ENCODE measurements around the gene AIP. TPM values are rescaled to one million over a fixed set of nuclear protein-coding genes. Genes with fewer than 3 reads are reported as not detected.

AIP gene
- total RNA-seq, 1 experiment from 2014 or later = 87.8 TPM

DNA sequence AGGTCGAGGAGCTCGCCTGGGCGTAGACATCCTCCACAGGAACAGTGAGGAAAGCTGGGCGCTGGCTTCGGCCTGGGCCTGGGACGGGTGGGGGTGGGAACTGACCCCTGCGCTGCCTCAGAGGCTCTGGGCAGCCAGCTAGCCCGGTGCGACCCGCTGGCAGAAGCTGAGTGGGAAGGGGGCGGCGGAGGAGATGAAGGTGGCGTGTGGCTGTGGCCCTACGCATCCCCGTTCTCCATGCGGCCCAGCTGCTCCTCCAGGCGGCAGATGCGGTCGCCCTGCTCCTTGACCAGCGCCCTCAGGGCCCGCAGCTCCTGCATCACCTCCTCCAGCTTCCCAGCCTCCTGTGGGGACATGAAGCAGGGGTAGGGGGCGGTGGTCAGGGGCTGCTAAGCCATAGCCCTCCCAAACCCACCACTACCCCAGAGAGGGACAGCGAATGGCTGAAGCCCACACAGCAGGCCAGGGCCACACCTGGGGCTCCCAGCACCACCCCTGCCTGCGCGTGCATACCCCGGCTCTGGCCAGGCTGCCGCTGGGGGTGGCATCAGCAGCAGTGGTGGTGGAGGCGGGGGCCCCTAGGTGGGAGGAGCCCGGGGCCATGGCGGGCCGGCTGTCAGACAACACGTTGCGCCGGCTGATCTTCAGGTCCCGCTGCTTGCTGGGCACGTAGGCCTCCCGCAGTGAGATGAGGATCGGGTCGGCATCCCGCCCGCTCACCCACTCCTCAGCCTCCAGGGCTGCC is 44.5 kb upstream of the AIP start:
- no peak for DNase-seq (ENCODE audit: low read depth, low spot score)

DNA sequence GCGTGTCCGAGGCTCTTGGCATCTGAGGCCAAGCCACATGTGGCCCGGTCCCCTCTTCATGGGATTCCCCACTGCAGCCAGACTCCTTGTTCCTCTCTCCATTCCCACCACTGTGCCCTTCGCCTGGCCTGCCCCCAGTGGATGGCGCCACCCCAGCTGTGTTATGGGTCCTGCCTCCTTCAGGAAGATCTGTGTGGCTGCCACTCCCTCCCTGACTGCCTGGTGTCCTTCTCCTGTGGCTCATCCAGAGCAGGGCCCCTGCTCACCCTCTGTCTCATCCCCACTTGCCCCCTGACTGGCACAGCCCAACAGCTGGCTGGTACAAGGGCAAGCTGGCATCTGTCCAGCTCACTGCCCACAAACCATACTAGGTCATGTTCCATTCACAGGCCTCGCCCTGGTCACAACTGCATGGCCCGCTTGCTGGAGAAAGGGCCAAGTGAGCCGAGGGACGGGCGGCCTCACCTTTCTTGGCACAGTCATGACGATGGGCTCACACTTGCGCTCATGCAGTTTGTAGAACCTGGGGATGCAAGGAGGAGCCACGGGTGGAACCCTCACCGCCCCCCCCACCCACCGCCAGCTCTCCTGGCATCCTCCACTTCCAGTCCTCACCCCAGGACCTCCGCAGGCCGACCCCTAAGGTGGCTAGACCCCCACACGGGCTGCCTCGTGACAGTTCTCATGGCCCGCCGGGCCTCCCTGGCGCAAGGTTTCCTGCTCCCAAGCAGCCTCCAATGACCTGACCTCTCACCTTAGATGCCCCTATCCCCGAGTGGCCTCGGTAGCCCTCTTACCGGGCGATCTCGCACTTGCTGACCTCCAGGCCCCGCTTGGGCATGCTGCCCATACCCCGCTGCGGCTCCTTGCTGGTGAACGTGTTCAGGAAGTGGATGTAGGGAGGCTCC is 43.3 kb upstream of the AIP start:
- DNase-seq (ENCODE audit: low read depth, low spot score) (no peak), ATAC-seq (peak; percentile 43)
- TF ChIP-seq, protein P1, sequence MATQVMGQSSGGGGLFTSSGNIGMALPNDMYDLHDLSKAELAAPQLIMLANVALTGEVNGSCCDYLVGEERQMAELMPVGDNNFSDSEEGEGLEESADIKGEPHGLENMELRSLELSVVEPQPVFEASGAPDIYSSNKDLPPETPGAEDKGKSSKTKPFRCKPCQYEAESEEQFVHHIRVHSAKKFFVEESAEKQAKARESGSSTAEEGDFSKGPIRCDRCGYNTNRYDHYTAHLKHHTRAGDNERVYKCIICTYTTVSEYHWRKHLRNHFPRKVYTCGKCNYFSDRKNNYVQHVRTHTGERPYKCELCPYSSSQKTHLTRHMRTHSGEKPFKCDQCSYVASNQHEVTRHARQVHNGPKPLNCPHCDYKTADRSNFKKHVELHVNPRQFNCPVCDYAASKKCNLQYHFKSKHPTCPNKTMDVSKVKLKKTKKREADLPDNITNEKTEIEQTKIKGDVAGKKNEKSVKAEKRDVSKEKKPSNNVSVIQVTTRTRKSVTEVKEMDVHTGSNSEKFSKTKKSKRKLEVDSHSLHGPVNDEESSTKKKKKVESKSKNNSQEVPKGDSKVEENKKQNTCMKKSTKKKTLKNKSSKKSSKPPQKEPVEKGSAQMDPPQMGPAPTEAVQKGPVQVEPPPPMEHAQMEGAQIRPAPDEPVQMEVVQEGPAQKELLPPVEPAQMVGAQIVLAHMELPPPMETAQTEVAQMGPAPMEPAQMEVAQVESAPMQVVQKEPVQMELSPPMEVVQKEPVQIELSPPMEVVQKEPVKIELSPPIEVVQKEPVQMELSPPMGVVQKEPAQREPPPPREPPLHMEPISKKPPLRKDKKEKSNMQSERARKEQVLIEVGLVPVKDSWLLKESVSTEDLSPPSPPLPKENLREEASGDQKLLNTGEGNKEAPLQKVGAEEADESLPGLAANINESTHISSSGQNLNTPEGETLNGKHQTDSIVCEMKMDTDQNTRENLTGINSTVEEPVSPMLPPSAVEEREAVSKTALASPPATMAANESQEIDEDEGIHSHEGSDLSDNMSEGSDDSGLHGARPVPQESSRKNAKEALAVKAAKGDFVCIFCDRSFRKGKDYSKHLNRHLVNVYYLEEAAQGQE (IDR thresholded peaks at IDR 0.05; ENCODE audit: insufficient read depth in 1 of 2, low read depth in 2 of 2, low read length in 1 of 2) = peak in 1 of 2 experiments; percentile 34; a peak in 1 of 4 replicates
- no peak; the same call in 1 of the 2 replicates for TF ChIP-seq POLR2AphosphoS5 (IDR thresholded peaks at IDR 0.05; ENCODE audit: low read depth, low read length)
- peak overlapping the region; percentile 79; the same call in 1 of the 2 replicates for H3K27ac ChIP-seq (ENCODE audit: low read length)
- POLR2A ChIA-PET = interaction anchor here (0.6 kb wide), 1 partner anchor 64 kb away, joined by 3 read pairs; no protein-coding TSS in a partner anchor
- CTCF ChIA-PET = interaction anchor here (0.6 to 0.9 kb wide), 3 partner anchors 12 to 26 kb away, joined by 3 read pairs; no protein-coding TSS in a partner anchor
- no peaks in the 10 kb centered on the region for H3K27me3 ChIP-seq (ENCODE audit: control insufficient read depth, insufficient read depth, low read length)
- intact Hi-C loops (cut with micrococcal nuclease; ENCODE audit: unreplicated experiment) (no loop called here), in situ Hi-C loops (cut with HindIII; ENCODE audit: low pct_unique_long_range_greater_than_20kb, low sequenced_read_pairs) (no loop called here)
- BruUV-seq (replicated peaks) = no TSS peak
- H3K4me3 ChIP-seq (ENCODE audit: low read depth in 2 of 2, low read length in 2 of 2) = no peak overlapping the region
- peaks cover 70% of the 10 kb centered on the region for H3K4me1 ChIP-seq (ENCODE audit: control insufficient read depth, insufficient read depth, low read length)
- H3K9me3 ChIP-seq (ENCODE audit: control insufficient read depth, insufficient read depth, low read depth, low read length) = no peaks in the 10 kb centered on the region
- peaks cover 2% of the 10 kb centered on the region; the same call in 1 of the 2 replicates for H3K36me3 ChIP-seq (ENCODE audit: control insufficient read depth, insufficient read depth, low read length)

More for the DNA sequence above, 44.5 kb upstream of the AIP start:
- intact Hi-C loops (cut with micrococcal nuclease; ENCODE audit: unreplicated experiment) (no loop called here), in situ Hi-C loops (cut with HindIII; ENCODE audit: low pct_unique_long_range_greater_than_20kb, low sequenced_read_pairs) (no loop called here)
- H3K4me1 ChIP-seq (ENCODE audit: control insufficient read depth, insufficient read depth, low read length) = peaks cover 76% of the 10 kb centered on the region
- ChIA-PET CTCF (interaction anchor here (0.6 to 0.9 kb wide), 5 partner anchors 13 to 68 kb away, joined by 3 read pairs; no protein-coding TSS in a partner anchor), POLR2A (no interaction called here)
- H3K36me3 ChIP-seq (ENCODE audit: control insufficient read depth, insufficient read depth, low read length) = peaks cover 2% of the 10 kb centered on the region; the same call in 1 of the 2 replicates
- no peaks in the 10 kb centered on the region for H3K27me3 ChIP-seq (ENCODE audit: control insufficient read depth, insufficient read depth, low read length)
- no peak overlapping the region for H3K4me3 ChIP-seq (ENCODE audit: low read depth in 2 of 2, low read length in 2 of 2)
- ATAC-seq = peak; percentile 36
- BruUV-seq (replicated peaks) = TSS peak; percentile 58
- no peaks in the 10 kb centered on the region for H3K9me3 ChIP-seq (ENCODE audit: control insufficient read depth, insufficient read depth, low read depth, low read length)
- peak; percentile 68; the same call in 1 of the 2 replicates for TF ChIP-seq POLR2AphosphoS5 (IDR thresholded peaks at IDR 0.05; ENCODE audit: low read depth, low read length)
- TF ChIP-seq SIN3A (IDR thresholded peaks at IDR 0.05; ENCODE audit: borderline replicate concordance, insufficient read depth, low read depth, low read length) = 0 out of 2 replicates have a peak, but pooled peaks have one; percentile 23
- TF ChIP-seq, protein P2, sequence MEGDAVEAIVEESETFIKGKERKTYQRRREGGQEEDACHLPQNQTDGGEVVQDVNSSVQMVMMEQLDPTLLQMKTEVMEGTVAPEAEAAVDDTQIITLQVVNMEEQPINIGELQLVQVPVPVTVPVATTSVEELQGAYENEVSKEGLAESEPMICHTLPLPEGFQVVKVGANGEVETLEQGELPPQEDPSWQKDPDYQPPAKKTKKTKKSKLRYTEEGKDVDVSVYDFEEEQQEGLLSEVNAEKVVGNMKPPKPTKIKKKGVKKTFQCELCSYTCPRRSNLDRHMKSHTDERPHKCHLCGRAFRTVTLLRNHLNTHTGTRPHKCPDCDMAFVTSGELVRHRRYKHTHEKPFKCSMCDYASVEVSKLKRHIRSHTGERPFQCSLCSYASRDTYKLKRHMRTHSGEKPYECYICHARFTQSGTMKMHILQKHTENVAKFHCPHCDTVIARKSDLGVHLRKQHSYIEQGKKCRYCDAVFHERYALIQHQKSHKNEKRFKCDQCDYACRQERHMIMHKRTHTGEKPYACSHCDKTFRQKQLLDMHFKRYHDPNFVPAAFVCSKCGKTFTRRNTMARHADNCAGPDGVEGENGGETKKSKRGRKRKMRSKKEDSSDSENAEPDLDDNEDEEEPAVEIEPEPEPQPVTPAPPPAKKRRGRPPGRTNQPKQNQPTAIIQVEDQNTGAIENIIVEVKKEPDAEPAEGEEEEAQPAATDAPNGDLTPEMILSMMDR (IDR thresholded peaks at IDR 0.05) = no peak
- TF ChIP-seq TCF7L2 (IDR thresholded peaks at IDR 0.05; ENCODE audit: low read depth, low read length) = no peak
- TF ChIP-seq, protein P1 (IDR thresholded peaks at IDR 0.05; ENCODE audit: insufficient read depth in 1 of 2, low read depth in 2 of 2, low read length in 1 of 2) = no peak
- peak overlapping the region; percentile 79 for H3K27ac ChIP-seq (ENCODE audit: low read length)

All from Panc1 (cell line).